ENCODE results near the gene CLOCK.

GRCh38 chr4:55510685-55511084, 36.0 kb downstream of the CLOCK start:
- TF ChIP-seq ARNT (IDR thresholded peaks at IDR 0.05), result no peak
- no peak for TF ChIP-seq TAF1 (CRISPR knock-in tag; IDR thresholded peaks at IDR 0.05)
- no peak for TF ChIP-seq CHD4 (IDR thresholded peaks at IDR 0.05; ENCODE audit: borderline replicate concordance, low read length)
- no peak for TF ChIP-seq IRF2 (CRISPR knock-in tag; IDR thresholded peaks at IDR 0.05)
- no peak for TF ChIP-seq CTCF (CRISPR knock-in tag; IDR thresholded peaks at IDR 0.05)
- no peak for TF ChIP-seq POLR2A (IDR thresholded peaks at IDR 0.05; ENCODE audit: insufficient read depth in 1 of 2, low read depth in 2 of 2, low read length in 2 of 2)
